ENCODE results near the gene CRIM1.
A peak's percentile ranks its signal among the peaks of the same experiment; 100 is the strongest.

The CRIM1 gene

GRCh38 chr2:36373149-36373926 is 17.8 kb downstream of the CRIM1 start:
- TF ChIP-seq TEAD4 (IDR thresholded peaks at IDR 0.05): no peak
- no peak for TF ChIP-seq TAF1 (IDR thresholded peaks at IDR 0.05; ENCODE audit: low read depth)
- no peak for TF ChIP-seq MAX (IDR thresholded peaks at IDR 0.05)
- TF ChIP-seq FOXM1 (IDR thresholded peaks at IDR 0.05; ENCODE audit: borderline replicate concordance, low read depth): no peak
- TF ChIP-seq USF1 (IDR thresholded peaks at IDR 0.05): no peak
- no peak for TF ChIP-seq TCF12 (IDR thresholded peaks at IDR 0.05; ENCODE audit: low read depth)
- no peak for TF ChIP-seq EP300 (IDR thresholded peaks at IDR 0.05; ENCODE audit: borderline replicate concordance)
- no peak for TF ChIP-seq YY1 (IDR thresholded peaks at IDR 0.05; ENCODE audit: low read depth)
- peak; percentile 75 for TF ChIP-seq CEBPB (IDR thresholded peaks at IDR 0.05)
- peak; percentile 38; the same call in 1 of the 2 replicates for TF ChIP-seq NFIC (IDR thresholded peaks at IDR 0.05)
- no peak for TF ChIP-seq EGR1 (IDR thresholded peaks at IDR 0.05)

GRCh38 chr2:36374585-36374984 is 19.0 kb downstream of the CRIM1 start:
- TF ChIP-seq CEBPB (IDR thresholded peaks at IDR 0.05) (no peak), NFIC (IDR thresholded peaks at IDR 0.05) (no peak), TAF1 (IDR thresholded peaks at IDR 0.05; ENCODE audit: low read depth) (no peak), EGR1 (IDR thresholded peaks at IDR 0.05) (no peak), REST (IDR thresholded peaks at IDR 0.05; ENCODE audit: low read depth) (no peak), RAD21 (IDR thresholded peaks at IDR 0.05; ENCODE audit: low read depth) (no peak), ZBTB7A (IDR thresholded peaks at IDR 0.05; ENCODE audit: low read depth) (no peak), YY1 (IDR thresholded peaks at IDR 0.05; ENCODE audit: low read depth) (no peak), MAX (IDR thresholded peaks at IDR 0.05) (no peak), FOXM1 (IDR thresholded peaks at IDR 0.05; ENCODE audit: borderline replicate concordance, low read depth) (no peak), CREB1 (IDR thresholded peaks at IDR 0.05; ENCODE audit: low read depth) (no peak), TCF12 (IDR thresholded peaks at IDR 0.05; ENCODE audit: low read depth) (no peak), USF1 (IDR thresholded peaks at IDR 0.05) (no peak), TEAD4 (IDR thresholded peaks at IDR 0.05) (no peak), EP300 (IDR thresholded peaks at IDR 0.05; ENCODE audit: borderline replicate concordance) (no peak)

- TF ChIP-seq ZBTB7A (IDR thresholded peaks at IDR 0.05; ENCODE audit: low read depth): no peak
- TF ChIP-seq TAF1 (IDR thresholded peaks at IDR 0.05; ENCODE audit: low read depth): no peak
- peak; percentile 66 for TF ChIP-seq NFIC (IDR thresholded peaks at IDR 0.05)
- no peak for TF ChIP-seq TCF12 (IDR thresholded peaks at IDR 0.05; ENCODE audit: low read depth)
- TF ChIP-seq EP300 (IDR thresholded peaks at IDR 0.05; ENCODE audit: borderline replicate concordance): no peak
- TF ChIP-seq CEBPB (IDR thresholded peaks at IDR 0.05): no peak
- no peak for TF ChIP-seq USF1 (IDR thresholded peaks at IDR 0.05)
Measured at GRCh38 chr2:36376319-36376765, 20.8 kb downstream of the CRIM1 start.

GRCh38 chr2:36376992-36377738 is 21.6 kb downstream of the CRIM1 start:
- TF ChIP-seq ZBTB7A (IDR thresholded peaks at IDR 0.05; ENCODE audit: low read depth): no peak
- TF ChIP-seq CEBPB (IDR thresholded peaks at IDR 0.05): no peak
- TF ChIP-seq USF1 (IDR thresholded peaks at IDR 0.05): no peak
- TF ChIP-seq TCF12 (IDR thresholded peaks at IDR 0.05; ENCODE audit: low read depth): 0 out of 2 replicates have a peak, but pooled peaks have one; percentile 24
- peak; percentile 78 for TF ChIP-seq REST (IDR thresholded peaks at IDR 0.05; ENCODE audit: low read depth)
- TF ChIP-seq EGR1 (IDR thresholded peaks at IDR 0.05): no peak
- TF ChIP-seq YY1 (IDR thresholded peaks at IDR 0.05; ENCODE audit: low read depth): no peak
- TF ChIP-seq TAF1 (IDR thresholded peaks at IDR 0.05; ENCODE audit: low read depth): no peak
